B cell (primary cell): ENCODE results near the gene BTD. TPM values are rescaled to one million over a fixed set of nuclear protein-coding genes. Genes with fewer than 3 reads are reported as not detected.

Experiments used
- ATAC-seq: fragments of 200-7000 bp; cut with Tn5 transposase; one replicate; pipeline ENCODE4 v1.10.0; 2021; ENCODE audit warnings: low read depth, mild to moderate bottlenecking, moderate number of reproducible peaks, moderate library complexity
- CTCF ChIA-PET: fragments of 350-600 bp; sonication (Branson Sonifier 250); formaldehyde crosslinking; loops from one replicate; lab custom pipeline; 2021; ENCODE audit warnings: antibody characterized with exemption, inconsistent platforms; lab: Charles Lee
- POLR2A ChIA-PET: fragments of 350-600 bp; sonication (Branson Sonifier 250); formaldehyde crosslinking; loops from one replicate; lab custom pipeline; 2021; ENCODE audit warnings: antibody characterized with exemption; lab: Charles Lee
- DNase-seq: peaks from one replicate; pipeline ENCODE4 v3.0.0; 2013
- H2AFZ ChIP-seq: 2 replicates; pipeline ENCODE4 v1.6.1; 2012; ENCODE audit warnings: mild to moderate bottlenecking, low read depth, low read length; ENCODE audit not compliant: insufficient read depth, poor library complexity, severe bottlenecking
- H3K27ac ChIP-seq, 2 donors: 1 replicate in 1 of 2; 2 replicates in 1 of 2; pipeline ENCODE4 v1.5.1; 2012 to 2013; ENCODE audit warnings: low read length in 2 of 2, mild to moderate bottlenecking in 2 of 2, moderate library complexity in 1 of 2
- H3K27me3 ChIP-seq, 4 experiments: fragments of 200-600 bp in 1 of 4; sonication (generic) in 1 of 4; replicated peaks in 1 of 4; 1 replicate in 2 of 4; 2 replicates in 2 of 4; pipeline versions ENCODE4 v1.6.1 to v1.7.0; 2013 to 2016; ENCODE audit warnings: low read length in 3 of 4, mild to moderate bottlenecking in 2 of 4, mixed read lengths in 1 of 4, moderate library complexity in 1 of 4; ENCODE audit not compliant: insufficient read depth in 4 of 4, control insufficient read depth in 3 of 4; ENCODE audit errors: control extremely low read depth in 1 of 4
- H3K36me3 ChIP-seq, 2 experiments: replicated peaks in 1 of 2; 1 replicate in 1 of 2; 2 replicates in 1 of 2; pipeline versions ENCODE4 v1.6.1 to v1.7.1; 2013; ENCODE audit warnings: low read length in 1 of 2; ENCODE audit not compliant: insufficient read depth in 2 of 2, control insufficient read depth in 1 of 2; ENCODE audit errors: control extremely low read depth in 1 of 2, extremely low read depth in 1 of 2
- H3K4me1 ChIP-seq, 2 donors: fragments of 200-600 bp in 1 of 2; sonication (generic) in 1 of 2; 1 replicate in 1 of 2; 2 replicates in 1 of 2; pipeline versions ENCODE4 v1.5.1 to v1.6.1; 2013 to 2017; ENCODE audit warnings: low read length in 2 of 2; ENCODE audit not compliant: control insufficient read depth in 2 of 2, insufficient read depth in 2 of 2
- H3K4me2 ChIP-seq: replicated peaks from 2 replicates; pipeline ENCODE3; 2012; ENCODE audit warnings: mild to moderate bottlenecking, low read depth, low read length; ENCODE audit not compliant: poor library complexity, severe bottlenecking
- H3K4me3 ChIP-seq, 5 experiments: fragments of 200-600 bp in 1 of 5; sonication (generic) in 1 of 5; 1 replicate in 3 of 5; 2 replicates in 2 of 5; pipeline versions ENCODE4 v1.5.1 to v1.7.0; 2011 to 2016; ENCODE audit warnings: low read length in 4 of 5, mild to moderate bottlenecking in 4 of 5, low read depth in 2 of 5, control low read depth in 1 of 5, moderate library complexity in 1 of 5; ENCODE audit not compliant: insufficient read depth in 1 of 5; ENCODE audit errors: control extremely low read depth in 1 of 5, extremely low read depth in 1 of 5
- H3K79me2 ChIP-seq: fragments of 200-600 bp; sonication (generic); one replicate; pipeline ENCODE4 v1.6.0; 2016; ENCODE audit warnings: low read length; ENCODE audit not compliant: control insufficient read depth, insufficient read depth
- H3K9ac ChIP-seq: fragments of 200-600 bp; sonication (generic); 2 replicates; pipeline ENCODE4 v1.6.1; 2017; ENCODE audit warnings: mild to moderate bottlenecking, low read length, moderate library complexity
- H3K9me3 ChIP-seq, 3 donors: one replicate each; pipeline versions ENCODE4 v1.6.1 to v1.7.1; 2013; ENCODE audit warnings: low read length in 2 of 3; ENCODE audit not compliant: control insufficient read depth in 2 of 3, insufficient read depth in 1 of 3; ENCODE audit errors: control extremely low read depth in 1 of 3
- H4K20me1 ChIP-seq: 2 replicates; pipeline ENCODE4 v1.6.0; 2012; ENCODE audit warnings: mild to moderate bottlenecking, low read length; ENCODE audit not compliant: insufficient read depth, control insufficient read depth, poor library complexity, severe bottlenecking
- H3K27ac Mint-ChIP-seq: one replicate; pipeline ENCODE4 v1.8.0; 2021; ENCODE audit warnings: mixed read lengths
- H3K27me3 Mint-ChIP-seq: one replicate; pipeline ENCODE4 v1.8.0; 2021; ENCODE audit warnings: mixed read lengths
- H3K4me1 Mint-ChIP-seq: one replicate; pipeline ENCODE4 v1.8.0; 2021; ENCODE audit warnings: mixed read lengths
- H3K4me3 Mint-ChIP-seq: one replicate; pipeline ENCODE4 v1.8.0; 2021; ENCODE audit warnings: mixed read lengths
- H3K9me3 Mint-ChIP-seq: one replicate; pipeline ENCODE4 v1.8.0; 2022; ENCODE audit warnings: mixed read lengths; ENCODE audit not compliant: insufficient read depth
- CTCF ChIP-seq: fragments of 200-600 bp; IDR thresholded peaks from one replicate; pipeline ENCODE4 v1.8.0; 2022; ENCODE audit warnings: antibody characterized with exemption, mild to moderate bottlenecking
- EZH2 ChIP-seq: IDR thresholded peaks from 2 replicates; pipeline ENCODE4 v1.6.1; 2012; ENCODE audit warnings: borderline replicate concordance, low read depth, mild to moderate bottlenecking, moderate library complexity, low read length; ENCODE audit not compliant: insufficient read depth, poor library complexity, severe bottlenecking
- WGBS: methylation state at CpG from one replicate; pipeline ENCODE4 v1.1.5; 2013; ENCODE audit warnings: missing lambda C conversion rate; ENCODE audit not compliant: insufficient coverage; 5-methylcytosine and 5-hydroxymethylcytosine counted together
- intact Hi-C: fragments of 100-400 bp; cut with micrococcal nuclease; formaldehyde crosslinking; loops from one replicate; pipeline ENCODE4 v1.10.0; 2022
- polyA plus RNA-seq: library from polyadenylated mRNA; depleted of rRNA; stranded (reverse); fragments of >200 nt; gene quantifications from 2 replicates; pipeline ENCODE4 v1.2.3, GENCODE V29; 2012
- total RNA-seq, 2 donors: library from RNA; stranded (reverse); fragments of 120-200 nt in 1 of 2; gene quantifications; 1 replicate in 1 of 2; 2 replicates in 1 of 2; pipeline versions ENCODE4 v1.2.3 to v1.2.4, GENCODE V29; 2013 to 2022

BTD gene
- total and polyA plus RNA-seq, 2 donors (not counting 1 experiment from before 2014, with no cell fraction given), result 8.2 to 25.3 TPM

- no CpG with 5 or more reads among the region's 21 CpGs for WGBS
- Histone ChIP-seq H2AFZ (no peak overlapping the region), H3K4me2 (no peak overlapping the region), H3K4me1 (no peaks in the 10 kb centered on the region), H4K20me1 (no peaks in the 10 kb centered on the region), H3K79me2 (no peaks in the 10 kb centered on the region), H3K9ac (no peak overlapping the region), H3K4me3 (no peak overlapping the region), H3K27me3 (no peaks in the 10 kb centered on the region), H3K27ac (no peak overlapping the region), H3K36me3 (peaks cover 0 to 21% of the 10 kb centered on the region in 2 experiments), H3K9me3 (no peaks in the 10 kb centered on the region)
- intact Hi-C loops, result no loop called here
- H3K27me3 Mint-ChIP-seq, result no peaks in the 10 kb centered on the region
- H3K4me1 Mint-ChIP-seq, result no peaks in the 10 kb centered on the region
- TF ChIP-seq CTCF (no peak), EZH2 (no peak)
- ATAC-seq (no peak), DNase-seq (no peak)
- ChIA-PET POLR2A (no interaction called here), CTCF (no interaction called here)
- H3K27ac Mint-ChIP-seq, result no peak overlapping the region
- no peak overlapping the region for H3K4me3 Mint-ChIP-seq
- H3K9me3 Mint-ChIP-seq, result no peaks in the 10 kb centered on the region
Observed at GRCh38 chr3:15591928-15592327, 9.6 kb upstream of the BTD start.

- Histone ChIP-seq H3K27ac (no peak overlapping the region), H3K36me3 (peaks cover 1 to 30% of the 10 kb centered on the region in 2 experiments), H3K4me2 (no peak overlapping the region), H3K4me1 (no peaks in the 10 kb centered on the region), H3K9ac (no peak overlapping the region), H3K4me3 (no peak overlapping the region), H2AFZ (no peak overlapping the region), H4K20me1 (no peaks in the 10 kb centered on the region), H3K79me2 (no peaks in the 10 kb centered on the region), H3K9me3 (no peaks in the 10 kb centered on the region), H3K27me3 (no peaks in the 10 kb centered on the region)
- no peaks in the 10 kb centered on the region for H3K9me3 Mint-ChIP-seq
- intact Hi-C loops, result no loop called here
- peaks cover 3% of the 10 kb centered on the region for H3K4me1 Mint-ChIP-seq
- POLR2A ChIA-PET, result no interaction called here
- no peaks in the 10 kb centered on the region for H3K27me3 Mint-ChIP-seq
- H3K4me3 Mint-ChIP-seq, result no peak overlapping the region
- CTCF ChIA-PET, result no interaction called here
- no CpG with 5 or more reads among the region's 8 CpGs for WGBS
- TF ChIP-seq EZH2 (no peak), CTCF (no peak)
- no peak for DNase-seq
- ATAC-seq, result no peak
- no peak overlapping the region for H3K27ac Mint-ChIP-seq
Observed at GRCh38 chr3:15592968-15593367, 8.6 kb upstream of the BTD start.
